HuH-7.5 (cell line): Measurements from ENCODE around the gene SMYD3.
A peak's percentile ranks its signal among the peaks of the same experiment; 100 is the strongest.
"Not testable (repeated sequence)": the region's sequence is repeated elsewhere in the genome, so short reads cannot be mapped to it uniquely, and the experiment has no call there.

Experiments used
- DNase-seq: peaks from one replicate; pipeline ENCODE4 v3.0.0; 2011; ENCODE audit warnings: low spot score

SMYD3 gene

GRCh38 chr1:246024118-246024517 is 483.0 kb downstream of the SMYD3 start:
- not testable (repeated sequence) for DNase-seq

GRCh38 chr1:246020211-246020954 is 486.7 kb downstream of the SMYD3 start:
- no peak for DNase-seq

GRCh38 chr1:246018146-246018545 is 488.9 kb downstream of the SMYD3 start:
- no peak for DNase-seq

GRCh38 chr1:246012341-246012740 is 494.7 kb downstream of the SMYD3 start:
- DNase-seq, result peak; percentile 54

- no peak for DNase-seq
Observed at GRCh38 chr1:246010386-246010785, 496.7 kb downstream of the SMYD3 start.

- no peak for DNase-seq
Observed at GRCh38 chr1:246008363-246008831, 498.7 kb downstream of the SMYD3 start.

GRCh38 chr1:246005067-246005466 is 502.0 kb downstream of the SMYD3 start:
- DNase-seq, result no peak

GRCh38 chr1:246004301-246004700 is 502.8 kb downstream of the SMYD3 start:
- no peak for DNase-seq

- DNase-seq, result no peak
Observed at GRCh38 chr1:246003442-246003730, 503.7 kb downstream of the SMYD3 start.

GRCh38 chr1:246002725-246003441 is 504.2 kb downstream of the SMYD3 start:
- DNase-seq, result peak; percentile 75

- DNase-seq, result no peak
Observed at GRCh38 chr1:246001837-246002230, 505.2 kb downstream of the SMYD3 start.

GRCh38 chr1:246001142-246001836 is 505.8 kb downstream of the SMYD3 start:
- DNase-seq, result no peak

GRCh38 chr1:246000638-246001015 is 506.5 kb downstream of the SMYD3 start:
- DNase-seq, result no peak

GRCh38 chr1:245999697-246000637 is 507.1 kb downstream of the SMYD3 start:
- DNase-seq, result no peak

GRCh38 chr1:245997471-245998258 is 509.4 kb downstream of the SMYD3 start:
- DNase-seq, result no peak

- no peak for DNase-seq
Observed at GRCh38 chr1:245996811-245997210, 510.3 kb downstream of the SMYD3 start.

GRCh38 chr1:245995474-245995873 is 511.6 kb downstream of the SMYD3 start:
- no peak for DNase-seq

- no peak for DNase-seq
Observed at GRCh38 chr1:245991266-245991665, 515.8 kb downstream of the SMYD3 start.

GRCh38 chr1:245990315-245991022 is 516.6 kb downstream of the SMYD3 start:
- no peak for DNase-seq

GRCh38 chr1:245988393-245989078 is 518.5 kb downstream of the SMYD3 start:
- DNase-seq, result no peak
